GM21515 (cell line): Measurements from ENCODE around the gene STAM2.
"Not testable (repeated sequence)": the region's sequence is repeated elsewhere in the genome, so short reads cannot be mapped to it uniquely, and the experiment has no call there.

Source experiments
- ATAC-seq: cut with Tn5 transposase; IDR thresholded peaks from one replicate; pipeline ENCODE4 v1.9.1; 2021; ENCODE audit not compliant: unreplicated experiment

STAM2 gene

GRCh38 chr2:152173831-152174230 lies 1.7 kb downstream of the STAM2 start:
- no peak for ATAC-seq

- not testable (repeated sequence) for ATAC-seq
Measured at GRCh38 chr2:152172201-152172785, 3.3 kb downstream of the STAM2 start.

- ATAC-seq: no peak
Measured at GRCh38 chr2:152171718-152172117, 3.8 kb downstream of the STAM2 start.

GRCh38 chr2:152169158-152169557 lies 6.4 kb downstream of the STAM2 start:
- ATAC-seq: not testable (repeated sequence)

GRCh38 chr2:152167470-152167869 lies 8.1 kb downstream of the STAM2 start:
- not testable (repeated sequence) for ATAC-seq

- peak; percentile 41 for ATAC-seq
Measured at GRCh38 chr2:152167065-152167464, 8.5 kb downstream of the STAM2 start.

- ATAC-seq: peak; percentile 80
Measured at GRCh38 chr2:152166633-152167032, 8.9 kb downstream of the STAM2 start.

- no peak for ATAC-seq
Measured at GRCh38 chr2:152165780-152166179, 9.8 kb downstream of the STAM2 start.

GRCh38 chr2:152165306-152165705 lies 10.3 kb downstream of the STAM2 start:
- no peak for ATAC-seq

GRCh38 chr2:152163669-152164068 lies 11.9 kb downstream of the STAM2 start:
- ATAC-seq: not testable (repeated sequence)

- no peak for ATAC-seq
Measured at GRCh38 chr2:152162141-152162540, 13.4 kb downstream of the STAM2 start.

- no peak for ATAC-seq
Measured at GRCh38 chr2:152161598-152161997, 14.0 kb downstream of the STAM2 start.

GRCh38 chr2:152160378-152160777 lies 15.2 kb downstream of the STAM2 start:
- ATAC-seq: not testable (repeated sequence)

- ATAC-seq: no peak
Measured at GRCh38 chr2:152157253-152157652, 18.3 kb downstream of the STAM2 start.

GRCh38 chr2:152155209-152155608 lies 20.4 kb downstream of the STAM2 start:
- no peak for ATAC-seq

- ATAC-seq: no peak
Measured at GRCh38 chr2:152154462-152154861, 21.1 kb downstream of the STAM2 start.

- peak; percentile 63 for ATAC-seq
Measured at GRCh38 chr2:152134488-152135280, 40.9 kb downstream of the STAM2 start.

GRCh38 chr2:152132306-152132705 lies 43.3 kb downstream of the STAM2 start:
- no peak for ATAC-seq

- ATAC-seq: no peak
Measured at GRCh38 chr2:152127628-152128027, 47.9 kb downstream of the STAM2 start.

- no peak for ATAC-seq
Measured at GRCh38 chr2:152126664-152127063, 48.9 kb downstream of the STAM2 start.

GRCh38 chr2:152122161-152122560 lies 53.4 kb downstream of the STAM2 start:
- ATAC-seq: no peak

- no peak for ATAC-seq
Measured at GRCh38 chr2:152120430-152120829, 55.1 kb downstream of the STAM2 start.

- ATAC-seq: no peak
Measured at GRCh38 chr2:152115952-152116351, 59.6 kb downstream of the STAM2 start.
